IMR-90 (cell line): ENCODE results near the gene MAN2B1. TPM values are rescaled to one million over a fixed set of nuclear protein-coding genes. Genes with fewer than 3 reads are reported as not detected.

ENCODE experiments used
- ATAC-seq: fragments of 200-7000 bp; cut with Tn5 transposase; 2 replicates; pipeline ENCODE4 v1.9.1; 2020; ENCODE audit warnings: low read depth, mild to moderate bottlenecking, moderate library complexity
- BruUV-seq: library from RNA; stranded (reverse); fragments of 400-500 nt; replicated peaks from 2 replicates; lab custom pipeline; 2021; lab: Mats Ljungman, UMichigan
- CTCF ChIA-PET: fragments of 300-600 bp; formaldehyde crosslinking; extraction: SDS; loops from one replicate; lab custom pipeline; 2021; ENCODE audit warnings: antibody characterized with exemption; lab: Yijun Ruan, JAX
- POLR2A ChIA-PET: fragments of 300-600 bp; sonication (Branson Sonifier 250); formaldehyde crosslinking; loops from one replicate; lab custom pipeline; 2022; ENCODE audit warnings: antibody characterized with exemption; ENCODE audit not compliant: unreplicated experiment; lab: Charles Lee
- DNase-seq: peaks from one replicate; pipeline ENCODE4 v3.0.0; 2013
- H2AFZ ChIP-seq: replicated peaks from 2 replicates; pipeline ENCODE3; 2013; ENCODE audit warnings: low read length, mild to moderate bottlenecking; ENCODE audit not compliant: poor library complexity
- H2AK5ac ChIP-seq: 2 replicates; pipeline ENCODE4 v1.6.1; 2013; ENCODE audit warnings: low read depth, low read length, inconsistent platforms
- H2AK9ac ChIP-seq: replicated peaks from 2 replicates; pipeline ENCODE3; 2013; ENCODE audit warnings: mild to moderate bottlenecking, low read depth, low read length, moderate library complexity; ENCODE audit not compliant: poor library complexity
- H2BK120ac ChIP-seq: 2 replicates; pipeline ENCODE4 v1.6.1; 2013; ENCODE audit warnings: low read depth, low read length, inconsistent platforms
- H2BK15ac ChIP-seq: 3 replicates; pipeline ENCODE4 v1.6.1; 2013; ENCODE audit warnings: low read depth, low read length, inconsistent platforms
- H2BK20ac ChIP-seq: 2 replicates; pipeline ENCODE4 v1.6.1; 2013; ENCODE audit warnings: low read depth, mild to moderate bottlenecking, inconsistent platforms, low read length, moderate library complexity
- H2BK5ac ChIP-seq: 2 replicates; pipeline ENCODE4 v1.6.1; 2013; ENCODE audit warnings: mild to moderate bottlenecking, low read depth, low read length, inconsistent platforms; ENCODE audit not compliant: poor library complexity, severe bottlenecking
- H3K14ac ChIP-seq: replicated peaks from 2 replicates; pipeline ENCODE4 v1.6.1; 2013; ENCODE audit warnings: low read depth, low read length, inconsistent platforms
- H3K18ac ChIP-seq: 2 replicates; pipeline ENCODE4 v1.6.1; 2013; ENCODE audit warnings: low read depth, low read length, control low read depth
- H3K23ac ChIP-seq: 2 replicates; pipeline ENCODE4 v1.6.1; 2013; ENCODE audit warnings: low read depth, low read length, inconsistent platforms
- H3K27ac ChIP-seq: 2 replicates; pipeline ENCODE4 v1.5.1; 2013; ENCODE audit warnings: mild to moderate bottlenecking, control low read depth, low read length; ENCODE audit not compliant: insufficient read depth
- H3K27me3 ChIP-seq: 2 replicates; pipeline ENCODE4 v1.6.1; 2013; ENCODE audit warnings: low read length; ENCODE audit not compliant: control insufficient read depth, insufficient read depth
- H3K36me3 ChIP-seq: 2 replicates; pipeline ENCODE4 v1.6.1; 2013; ENCODE audit warnings: low read length, mixed read lengths; ENCODE audit not compliant: control insufficient read depth, insufficient read depth
- H3K4ac ChIP-seq: 2 replicates; pipeline ENCODE4 v1.6.1; 2013; ENCODE audit warnings: low read depth, low read length, inconsistent platforms
- H3K4me1 ChIP-seq: 2 replicates; pipeline ENCODE4 v1.6.1; 2013; ENCODE audit warnings: low read length, mixed read lengths; ENCODE audit not compliant: control insufficient read depth, insufficient read depth
- H3K4me2 ChIP-seq: 2 replicates; pipeline ENCODE4 v1.6.1; 2013; ENCODE audit warnings: low read depth, mild to moderate bottlenecking, control low read depth, low read length, moderate library complexity
- H3K4me3 ChIP-seq: 2 replicates; pipeline ENCODE4 v1.5.1; 2013; ENCODE audit warnings: low read depth, mild to moderate bottlenecking, control low read depth, low read length, moderate library complexity; ENCODE audit not compliant: insufficient read depth
- H3K56ac ChIP-seq: 2 replicates; pipeline ENCODE4 v1.6.1; 2013; ENCODE audit warnings: low read length, inconsistent platforms; ENCODE audit not compliant: insufficient read depth; ENCODE audit errors: extremely low read depth
- H3K79me1 ChIP-seq, 2 experiments: 2 replicates each; pipeline ENCODE4 v1.6.1; 2013; ENCODE audit warnings: low read length in 2 of 2, inconsistent platforms in 1 of 2, low read depth in 1 of 2
- H3K9ac ChIP-seq: 2 replicates; pipeline ENCODE4 v1.6.1; 2013; ENCODE audit warnings: low read depth, low read length, control low read depth
- H3K9me1 ChIP-seq: 2 replicates; pipeline ENCODE4 v1.6.1; 2013; ENCODE audit warnings: low read length, inconsistent platforms; ENCODE audit not compliant: insufficient read depth
- H3K9me3 ChIP-seq: 2 replicates; pipeline ENCODE4 v1.6.1; 2013; ENCODE audit warnings: low read length; ENCODE audit not compliant: control insufficient read depth, insufficient read depth
- H4K20me1 ChIP-seq: 2 replicates; pipeline ENCODE4 v1.6.1; 2013; ENCODE audit warnings: low read length, inconsistent platforms; ENCODE audit not compliant: insufficient read depth
- H4K5ac ChIP-seq: 2 replicates; pipeline ENCODE4 v1.6.1; 2013; ENCODE audit warnings: mild to moderate bottlenecking, low read depth, low read length, control low read depth
- H4K8ac ChIP-seq, 2 experiments: 2 replicates each; pipeline ENCODE4 v1.6.1; 2013; ENCODE audit warnings: low read depth in 2 of 2, low read length in 2 of 2, control low read depth in 1 of 2, inconsistent platforms in 1 of 2
- H4K91ac ChIP-seq: 2 replicates; pipeline ENCODE4 v1.6.1; 2013; ENCODE audit warnings: low read depth, low read length, inconsistent platforms; ENCODE audit not compliant: insufficient read depth
- CHD1 ChIP-seq: IDR thresholded peaks from 2 replicates; pipeline ENCODE4 v1.6.1; 2012; ENCODE audit warnings: low read depth, low read length, improper control_type of control experiment
- MAFK ChIP-seq: IDR thresholded peaks from 2 replicates; pipeline ENCODE4 v1.6.1; 2012; ENCODE audit warnings: low read depth, low read length, improper control_type of control experiment
- SMC3 ChIP-seq: fragments of 150-350 bp; IDR thresholded peaks from 2 replicates; pipeline ENCODE4 v1.6.1; 2016; ENCODE audit warnings: low read depth, mild to moderate bottlenecking, antibody characterized with exemption, low read length, moderate library complexity
- WGBS, 2 experiments: methylation state at CpG; one replicate each; pipeline versions ENCODE4 v1.1.5 to v1.1.7; 2013; ENCODE audit warnings: missing lambda C conversion rate in 2 of 2; ENCODE audit not compliant: insufficient read length in 1 of 2; ENCODE audit errors: extremely low coverage in 2 of 2; 5-methylcytosine and 5-hydroxymethylcytosine counted together
- dilution Hi-C: fragments of 300-500 bp; cut with HindIII; formaldehyde crosslinking; loops from one replicate; pipeline ENCODE4 v1.14.3; 2018; ENCODE audit warnings: low sequenced_read_pairs; ENCODE audit not compliant: unreplicated experiment
- in situ Hi-C: fragments of 300-500 bp; cut with MboI; formaldehyde crosslinking; loops from 3 replicates; pipeline ENCODE4 v1.14.3; 2019; ENCODE audit warnings: low sequenced_read_pairs, inconsistent platforms, mixed read lengths
- intact Hi-C: fragments of 100-400 bp; cut with micrococcal nuclease; formaldehyde crosslinking; loops from 2 replicates; pipeline ENCODE4 v1.10.0; 2022
- polyA plus RNA-seq, 3 experiments: library from polyadenylated mRNA; depleted of rRNA; stranded (reverse); fragments of >200 nt; gene quantifications; 2 replicates each; pipeline ENCODE4 v1.2.3, GENCODE V29; 2012; ENCODE audit warnings: low replicate concordance in 1 of 3
- total RNA-seq: library from RNA; depleted of rRNA; stranded (reverse); fragments of >200 nt; gene quantifications from 2 replicates; pipeline ENCODE4 v1.2.3, GENCODE V29; 2012

MAN2B1 gene
- total and polyA plus RNA-seq, 2 of the 4 experiments (the other 2 are of a cell fraction): 10.4 to 55.4 TPM

DNA sequence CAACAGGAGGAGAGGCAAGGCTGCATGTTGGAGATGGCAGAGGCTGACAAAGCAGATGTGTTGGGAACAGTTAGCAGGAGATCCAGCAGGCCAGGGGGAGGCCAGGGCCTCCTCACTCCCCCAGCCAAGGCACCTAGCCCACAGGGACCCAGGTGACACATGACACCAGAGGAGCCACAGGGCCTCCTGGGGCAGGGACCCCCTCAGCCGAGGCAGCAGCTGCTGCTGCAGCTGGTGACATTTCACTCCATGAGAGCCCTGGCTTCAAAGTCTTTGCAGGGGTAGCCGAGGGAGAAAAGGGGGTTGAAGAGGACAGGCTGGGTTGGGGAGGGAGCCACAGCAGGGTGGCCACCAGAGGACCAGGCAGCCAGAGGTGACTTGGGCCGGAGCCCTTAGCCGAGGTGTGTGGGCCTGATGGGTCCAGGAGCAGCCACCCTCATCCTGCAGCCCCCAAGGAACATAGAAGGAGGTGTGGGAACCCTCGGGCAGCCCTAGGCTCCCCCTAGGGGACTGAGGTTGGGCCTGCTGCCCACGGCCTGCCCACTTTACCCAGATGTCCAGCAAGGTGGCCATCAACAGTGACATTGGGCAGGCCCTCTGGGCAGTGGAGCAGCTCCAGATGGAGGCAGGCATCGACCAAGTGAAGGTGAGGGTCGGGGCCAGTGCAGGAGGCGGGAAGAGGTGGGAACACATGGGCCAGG is 21.1 kb upstream of the MAN2B1 start, which contains the start of gene GNG14:
GNG14 (plus strand) TSS at position 503 of the 701 bp plus-strand sequence; CDS start at position 554, 51 bp downstream.
- POLR2A ChIA-PET: no interaction called here
- intact Hi-C loops: no loop called here

More for the DNA sequence above, 21.1 kb upstream of the MAN2B1 start, which contains the start of gene GNG14:
- DNase-seq: no peak
- H2BK15ac ChIP-seq: no peak within 1 kb of the TSS
- no peak within 1 kb of the TSS for H3K56ac ChIP-seq
- H3K4me3 ChIP-seq: no peak within 1 kb of the TSS
- no peak within 1 kb of the TSS for H2AFZ ChIP-seq
- no peaks in the 10 kb centered on the region for H3K27me3 ChIP-seq
- no peak within 1 kb of the TSS for H3K4ac ChIP-seq
- H4K20me1 ChIP-seq: no peaks in the 10 kb centered on the region
- H2BK120ac ChIP-seq: no peak within 1 kb of the TSS
- H2BK20ac ChIP-seq: no peak within 1 kb of the TSS
- no peak within 1 kb of the TSS for H2BK5ac ChIP-seq
- H3K9me1 ChIP-seq: no peaks in the 10 kb centered on the region
- H3K23ac ChIP-seq: no peak within 1 kb of the TSS
- H3K79me1 ChIP-seq: 0 out of 4 replicates have a peak, but pooled peaks cover 0 to under 1% of the 10 kb centered on the region in 2 experiments
- BruUV-seq: no TSS peak
- H3K18ac ChIP-seq: no peak within 1 kb of the TSS
- no peak within 1 kb of the TSS for H2AK5ac ChIP-seq
- H3K9ac ChIP-seq: no peak within 1 kb of the TSS
- H4K5ac ChIP-seq: no peak within 1 kb of the TSS
- no peaks in the 10 kb centered on the region for H3K4me1 ChIP-seq
- H3K9me3 ChIP-seq: no peaks in the 10 kb centered on the region
- no peak within 1 kb of the TSS for H3K14ac ChIP-seq
- CTCF ChIA-PET: interaction anchor here (0.9 kb wide), 1 partner anchor 10 kb away, joined by 3 read pairs; no protein-coding TSS in a partner anchor
- TF ChIP-seq CHD1: no peak
- no peak for TF ChIP-seq MAFK
- TF ChIP-seq SMC3: no peak
- ATAC-seq: peak; percentile 17; the same call in 1 of the 2 replicates
- 0 out of 2 replicates have a peak, but pooled peaks cover 2% of the 10 kb centered on the region for H3K36me3 ChIP-seq
- H4K91ac ChIP-seq: no peak within 1 kb of the TSS
- H3K27ac ChIP-seq: no peak within 1 kb of the TSS
- in situ Hi-C loops (no loop called here), dilution Hi-C loops (no loop called here)
- H4K8ac ChIP-seq: no peak within 1 kb of the TSS
- no peak within 1 kb of the TSS for H3K4me2 ChIP-seq
- 90% methylated on average over 2 of the region's 9 CpGs; no CpG with 5 or more reads in 1 of the 2 experiments for WGBS, 2 experiments
- peak within 1 kb of the TSS; percentile 37 for H2AK9ac ChIP-seq
